Breast epithelium (tissue), 4 donors: ENCODE data around the gene FSTL5. TPM values are rescaled to one million over a fixed set of nuclear protein-coding genes. Genes with fewer than 3 reads are reported as not detected.
"Not testable (repeated sequence)": the region's sequence is repeated elsewhere in the genome, so short reads cannot be mapped to it uniquely, and the experiment has no call there.

Experiments
- DNase-seq, 2 donors: peaks; one replicate each; pipeline ENCODE4 v3.0.0-alpha.2; 2019; ENCODE audit warnings: low spot score in 2 of 2
- H3K27ac ChIP-seq, 2 donors: fragments of 200-600 bp; sonication (generic) in 1 of 2; one replicate each; pipeline ENCODE4 v1.5.1; 2016 to 2019; ENCODE audit warnings: mild to moderate bottlenecking in 1 of 2
- H3K27me3 ChIP-seq, 2 donors: fragments of 200-600 bp; sonication (generic) in 1 of 2; one replicate each; pipeline versions ENCODE4 v1.5.1 to v1.6.0; 2017 to 2019; ENCODE audit warnings: control low read depth in 1 of 2, mild to moderate bottlenecking in 1 of 2
- H3K36me3 ChIP-seq: fragments of 200-600 bp; one replicate; pipeline ENCODE4 v1.5.1; 2019
- H3K4me1 ChIP-seq, 2 donors: fragments of 200-600 bp; sonication (generic); one replicate each; pipeline ENCODE4 v1.5.1; 2016 to 2019; ENCODE audit warnings: control low read depth in 1 of 2
- H3K4me3 ChIP-seq, 3 donors: fragments of 200-600 bp; sonication (generic); 1 replicate in 2 of 3; 2 replicates in 1 of 3; pipeline ENCODE4 v1.5.1; 2016 to 2019; ENCODE audit warnings: mild to moderate bottlenecking in 3 of 3, moderate library complexity in 2 of 3
- H3K9me3 ChIP-seq, 2 donors: fragments of 200-600 bp; sonication (generic) in 1 of 2; one replicate each; pipeline ENCODE4 v1.5.1; 2016 to 2019; ENCODE audit warnings: control low read depth in 1 of 2
- POLR2A ChIP-seq: fragments of 450-650 bp; IDR thresholded peaks from one replicate; pipeline ENCODE4 v1.6.1; 2016; ENCODE audit warnings: antibody characterized with exemption, mild to moderate bottlenecking, moderate library complexity
- POLR2AphosphoS5 ChIP-seq, 3 donors: sonication (generic); formaldehyde crosslinking; IDR thresholded peaks; one replicate each; pipeline ENCODE4 v1.6.1; 2017; ENCODE audit warnings: antibody characterized with exemption in 3 of 3
- intact Hi-C: fragments of 100-400 bp; cut with DNase I; formaldehyde crosslinking; loops from one replicate; pipeline ENCODE4 v1.15.1; 2023; ENCODE audit warnings: low total_unique reads
- total RNA-seq, 3 donors: library from RNA; depleted of rRNA; stranded (reverse); fragments of >200 nt; gene quantifications; one replicate each; pipeline ENCODE4 v1.1.0, GENCODE V29; 2016
- TF ChIP-seq, protein P1 (sequence below), 3 donors: fragments of 450-650 bp; IDR thresholded peaks; one replicate each; pipeline ENCODE4 v1.5.1; 2016 to 2017; ENCODE audit warnings: antibody characterized with exemption in 3 of 3, mild to moderate bottlenecking in 3 of 3, moderate library complexity in 3 of 3

The FSTL5 gene
- total RNA-seq, 3 donors from 2014 or later, result not detected

DNA sequence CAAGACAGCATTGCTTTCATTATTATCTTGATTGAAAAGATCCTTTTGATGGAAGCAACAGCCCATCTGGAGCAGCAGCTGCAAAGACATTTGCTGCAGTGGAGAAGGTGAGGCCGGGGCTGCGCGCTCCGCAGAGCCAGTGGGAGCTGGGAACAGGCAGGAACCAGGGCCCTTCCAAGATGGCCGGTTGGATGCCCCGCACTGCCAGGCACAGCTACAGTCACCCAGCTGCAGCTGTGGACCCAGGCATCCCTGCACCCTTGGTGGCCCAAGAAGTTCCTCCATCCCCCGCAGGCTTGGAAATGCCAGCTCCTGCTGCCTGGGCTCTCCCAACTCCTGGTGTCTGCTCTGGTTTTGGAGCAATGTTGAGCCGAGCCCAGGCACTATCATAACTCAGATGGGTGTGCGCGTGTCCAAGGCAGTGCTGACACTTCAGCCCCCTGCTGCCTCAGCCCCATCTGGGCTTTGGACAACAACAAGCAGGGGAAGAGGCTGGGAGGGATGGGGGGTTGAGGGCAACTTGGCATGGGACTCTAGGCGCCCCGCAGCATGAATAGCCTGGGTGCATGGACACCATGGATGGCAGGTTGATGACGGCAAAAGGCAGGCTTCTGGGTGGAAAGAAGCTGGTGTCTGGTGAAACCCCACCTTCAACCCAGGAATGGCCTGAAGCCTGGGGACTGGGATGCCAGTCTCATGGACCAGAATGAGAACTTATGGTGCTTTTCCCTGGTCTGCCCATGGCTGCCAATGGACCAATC lies 371.8 kb downstream of the FSTL5 start:
- intact Hi-C loops, result no loop called here
- TF ChIP-seq POLR2AphosphoS5 (IDR thresholded peaks at IDR 0.05) (no peak), POLR2A (no peak)
- TF ChIP-seq, protein P1, sequence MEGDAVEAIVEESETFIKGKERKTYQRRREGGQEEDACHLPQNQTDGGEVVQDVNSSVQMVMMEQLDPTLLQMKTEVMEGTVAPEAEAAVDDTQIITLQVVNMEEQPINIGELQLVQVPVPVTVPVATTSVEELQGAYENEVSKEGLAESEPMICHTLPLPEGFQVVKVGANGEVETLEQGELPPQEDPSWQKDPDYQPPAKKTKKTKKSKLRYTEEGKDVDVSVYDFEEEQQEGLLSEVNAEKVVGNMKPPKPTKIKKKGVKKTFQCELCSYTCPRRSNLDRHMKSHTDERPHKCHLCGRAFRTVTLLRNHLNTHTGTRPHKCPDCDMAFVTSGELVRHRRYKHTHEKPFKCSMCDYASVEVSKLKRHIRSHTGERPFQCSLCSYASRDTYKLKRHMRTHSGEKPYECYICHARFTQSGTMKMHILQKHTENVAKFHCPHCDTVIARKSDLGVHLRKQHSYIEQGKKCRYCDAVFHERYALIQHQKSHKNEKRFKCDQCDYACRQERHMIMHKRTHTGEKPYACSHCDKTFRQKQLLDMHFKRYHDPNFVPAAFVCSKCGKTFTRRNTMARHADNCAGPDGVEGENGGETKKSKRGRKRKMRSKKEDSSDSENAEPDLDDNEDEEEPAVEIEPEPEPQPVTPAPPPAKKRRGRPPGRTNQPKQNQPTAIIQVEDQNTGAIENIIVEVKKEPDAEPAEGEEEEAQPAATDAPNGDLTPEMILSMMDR (IDR thresholded peaks at IDR 0.05), result no peak
- Histone ChIP-seq H3K27me3 (no peaks in the 10 kb centered on the region), H3K9me3 (peaks cover 9 to 13% of the 10 kb centered on the region in 2 donors), H3K36me3 (no peaks in the 10 kb centered on the region), H3K4me1 (no peaks in the 10 kb centered on the region), H3K4me3 (no peak overlapping the region), H3K27ac (no peak overlapping the region)
- no peak for DNase-seq

- no peaks in the 10 kb centered on the region for H3K9me3 ChIP-seq
- TF ChIP-seq POLR2AphosphoS5 (IDR thresholded peaks at IDR 0.05) (no peak), POLR2A (no peak)
- TF ChIP-seq, protein P1 (IDR thresholded peaks at IDR 0.05), result no peak
- H3K4me1 ChIP-seq, result no peaks in the 10 kb centered on the region
- intact Hi-C loops, result no loop called here
- no peaks in the 10 kb centered on the region for H3K36me3 ChIP-seq
- no peak for DNase-seq
- no peaks in the 10 kb centered on the region for H3K27me3 ChIP-seq
- no peak overlapping the region for H3K27ac ChIP-seq
- no peak overlapping the region for H3K4me3 ChIP-seq
These were observed 396.7 kb downstream of the FSTL5 start for GRCh38 chr4:161767116-161767515.

DNA sequence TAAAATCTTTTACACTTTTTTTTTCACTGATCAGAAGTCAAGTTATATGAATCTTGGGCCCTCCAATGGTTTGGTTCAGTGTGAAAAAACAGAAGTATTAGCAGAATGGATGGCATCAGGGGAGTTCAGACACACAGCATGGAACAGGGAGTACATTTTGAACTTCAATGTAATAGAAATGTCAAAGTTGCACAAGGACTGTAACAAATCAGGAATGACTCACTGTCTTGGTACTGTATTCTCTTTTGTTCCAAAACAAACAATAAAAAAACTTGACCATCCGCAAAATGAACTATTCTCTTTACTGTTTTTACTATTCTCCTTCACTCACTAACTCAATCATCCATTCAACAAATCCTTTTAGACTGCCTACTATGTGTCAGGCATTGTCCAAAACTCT lies 401.0 kb downstream of the FSTL5 start:
- Histone ChIP-seq H3K36me3 (no peaks in the 10 kb centered on the region), H3K27me3 (no peaks in the 10 kb centered on the region), H3K27ac (no peak overlapping the region), H3K4me1 (no peaks in the 10 kb centered on the region), H3K4me3 (no peak overlapping the region), H3K9me3 (no peaks in the 10 kb centered on the region)
- no peak for DNase-seq
- intact Hi-C loops, result no loop called here
- no peak for TF ChIP-seq POLR2A
- TF ChIP-seq POLR2AphosphoS5 (IDR thresholded peaks at IDR 0.05), result no peak
- TF ChIP-seq, protein P1 (IDR thresholded peaks at IDR 0.05), result no peak

GRCh38 chr4:161760008-161760407 lies 403.8 kb downstream of the FSTL5 start:
- Histone ChIP-seq H3K27me3 (no peaks in the 10 kb centered on the region), H3K4me1 (no peaks in the 10 kb centered on the region), H3K9me3 (no peaks in the 10 kb centered on the region), H3K4me3 (no peak overlapping the region), H3K36me3 (no peaks in the 10 kb centered on the region), H3K27ac (no peak overlapping the region)
- intact Hi-C loops, result no loop called here
- TF ChIP-seq, protein P1 (IDR thresholded peaks at IDR 0.05), result no peak
- TF ChIP-seq POLR2AphosphoS5 (IDR thresholded peaks at IDR 0.05) (no peak), POLR2A (no peak)
- DNase-seq, result no peak

DNA sequence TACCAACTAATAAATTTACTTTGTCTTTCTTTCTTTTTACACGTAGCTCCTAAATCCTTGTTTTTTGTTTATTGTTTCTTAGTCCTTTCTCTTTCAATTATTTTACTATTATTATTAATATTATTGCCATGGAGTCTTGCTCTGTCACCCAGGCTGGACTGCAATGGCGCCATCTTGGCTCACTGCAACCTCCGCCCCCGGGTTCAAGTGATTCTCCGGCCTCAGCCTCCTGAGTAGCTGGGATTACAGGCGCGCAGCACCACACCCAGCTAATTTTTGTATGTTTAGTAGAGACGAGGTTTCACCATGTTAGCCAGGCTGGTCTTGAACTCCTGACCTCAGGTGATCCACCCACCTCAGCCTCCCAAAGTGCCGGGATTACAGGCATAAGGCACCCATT lies 405.4 kb downstream of the FSTL5 start:
- intact Hi-C loops, H3K27ac ChIP-seq, DNase-seq, H3K4me3 ChIP-seq, H3K9me3 ChIP-seq, H3K36me3 ChIP-seq, H3K27me3 ChIP-seq, H3K4me1 ChIP-seq: not testable (repeated sequence)
